ENCODE measurements around the gene AFF2. TPM values are rescaled to one million over a fixed set of nuclear protein-coding genes. Genes with fewer than 3 reads are reported as not detected.

AFF2 gene
- total RNA-seq, 1 donor from 2014 or later = 0.89 TPM

DNA sequence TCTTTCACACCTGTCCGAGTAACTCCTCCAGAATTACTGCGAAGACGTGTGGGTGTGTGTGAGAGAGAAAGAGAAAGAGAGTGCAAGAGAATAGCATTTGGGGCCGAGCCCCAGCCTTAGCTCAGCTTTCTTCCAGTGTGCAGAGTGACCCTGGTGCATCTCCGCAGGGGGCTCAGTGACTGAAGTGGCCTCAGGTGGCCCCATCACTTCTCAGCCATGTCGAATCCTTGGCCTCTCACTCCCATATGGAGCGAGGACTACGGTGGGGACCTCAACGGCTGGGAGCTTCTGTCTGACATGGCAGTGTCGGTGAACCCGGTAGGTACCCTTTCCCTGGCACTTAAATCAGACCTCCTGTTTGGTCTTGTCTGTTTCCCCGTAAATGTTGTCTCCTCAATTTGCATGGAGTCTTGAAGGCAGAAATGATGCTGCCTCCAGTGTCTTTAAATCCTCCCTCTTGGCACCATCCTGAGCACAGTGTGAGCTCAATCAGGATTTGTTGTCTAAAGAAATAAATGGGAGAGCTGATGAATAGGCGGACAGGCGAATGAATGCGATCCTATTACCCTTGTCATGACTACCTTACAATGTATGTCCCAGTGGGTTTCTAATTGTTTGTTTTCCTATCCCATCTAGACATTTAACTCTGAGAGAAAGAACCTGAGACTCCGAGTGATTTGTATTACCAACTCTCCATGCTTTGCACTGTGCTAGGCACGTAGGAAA is 305.9 kb downstream of the AFF2 start:
- H3K4me1 Mint-ChIP-seq (ENCODE audit: unreplicated experiment) = no peaks in the 10 kb centered on the region
- no peaks in the 10 kb centered on the region for H3K36me3 Mint-ChIP-seq (ENCODE audit: unreplicated experiment)
- H3K9me3 Mint-ChIP-seq (ENCODE audit: unreplicated experiment) = peaks cover 12% of the 10 kb centered on the region
- H3K27ac Mint-ChIP-seq (ENCODE audit: unreplicated experiment) = no peak overlapping the region
- DNase-seq (ENCODE audit: extremely low spot score, unreplicated experiment) = no peak
- no peak overlapping the region for H3K4me3 Mint-ChIP-seq (ENCODE audit: unreplicated experiment)
- H3K27me3 Mint-ChIP-seq (ENCODE audit: unreplicated experiment) = no peaks in the 10 kb centered on the region
- TF ChIP-seq CTCF (IDR thresholded peaks at IDR 0.05) = no peak

- Mint-ChIP-seq H3K36me3 (ENCODE audit: unreplicated experiment) (no peaks in the 10 kb centered on the region), H3K27me3 (ENCODE audit: unreplicated experiment) (no peaks in the 10 kb centered on the region), H3K27ac (ENCODE audit: unreplicated experiment) (no peak overlapping the region), H3K9me3 (ENCODE audit: unreplicated experiment) (peaks cover 7% of the 10 kb centered on the region), H3K4me3 (ENCODE audit: unreplicated experiment) (no peak overlapping the region), H3K4me1 (ENCODE audit: unreplicated experiment) (no peaks in the 10 kb centered on the region)
- DNase-seq (ENCODE audit: extremely low spot score, unreplicated experiment) = no peak
- no peak for TF ChIP-seq CTCF (IDR thresholded peaks at IDR 0.05)
Observed at GRCh38 chrX:148808833-148809232, 308.4 kb downstream of the AFF2 start.

GRCh38 chrX:148811236-148811635 is 310.8 kb downstream of the AFF2 start:
- Mint-ChIP-seq H3K36me3 (ENCODE audit: unreplicated experiment) (no peaks in the 10 kb centered on the region), H3K9me3 (ENCODE audit: unreplicated experiment) (peaks cover 7% of the 10 kb centered on the region), H3K4me3 (ENCODE audit: unreplicated experiment) (no peak overlapping the region), H3K4me1 (ENCODE audit: unreplicated experiment) (no peaks in the 10 kb centered on the region), H3K27me3 (ENCODE audit: unreplicated experiment) (no peaks in the 10 kb centered on the region), H3K27ac (ENCODE audit: unreplicated experiment) (no peak overlapping the region)
- DNase-seq (ENCODE audit: extremely low spot score, unreplicated experiment) = no peak
- no peak for TF ChIP-seq CTCF (IDR thresholded peaks at IDR 0.05)

- H3K27ac Mint-ChIP-seq (ENCODE audit: unreplicated experiment) = no peak overlapping the region
- peaks cover 7% of the 10 kb centered on the region for H3K9me3 Mint-ChIP-seq (ENCODE audit: unreplicated experiment)
- H3K4me3 Mint-ChIP-seq (ENCODE audit: unreplicated experiment) = no peak overlapping the region
- no peak for TF ChIP-seq CTCF (IDR thresholded peaks at IDR 0.05)
- no peaks in the 10 kb centered on the region for H3K27me3 Mint-ChIP-seq (ENCODE audit: unreplicated experiment)
- H3K4me1 Mint-ChIP-seq (ENCODE audit: unreplicated experiment) = no peaks in the 10 kb centered on the region
- H3K36me3 Mint-ChIP-seq (ENCODE audit: unreplicated experiment) = no peaks in the 10 kb centered on the region
- DNase-seq (ENCODE audit: extremely low spot score, unreplicated experiment) = no peak
Observed at GRCh38 chrX:148813422-148813821, 313.0 kb downstream of the AFF2 start.

DNA sequence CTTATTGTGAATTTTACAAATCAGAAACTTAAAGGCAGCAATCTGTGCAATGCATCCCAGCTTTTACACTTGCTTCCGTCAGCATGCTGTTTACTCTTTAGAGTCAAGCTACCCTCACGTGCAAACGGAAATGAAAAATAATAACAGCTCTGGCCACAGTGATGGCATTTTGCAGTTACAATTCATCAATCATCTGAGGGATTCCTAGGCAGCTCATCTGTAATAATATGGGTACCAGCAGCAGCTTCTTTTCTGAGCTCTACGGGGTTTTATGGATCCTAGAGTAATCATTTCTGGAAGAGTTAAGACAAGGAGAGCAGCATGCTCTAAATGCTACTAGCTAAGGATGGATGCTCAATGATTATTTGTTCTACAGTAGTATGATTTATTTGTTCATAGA is 313.6 kb downstream of the AFF2 start:
- H3K4me1 Mint-ChIP-seq (ENCODE audit: unreplicated experiment) = no peaks in the 10 kb centered on the region
- H3K27me3 Mint-ChIP-seq (ENCODE audit: unreplicated experiment) = no peaks in the 10 kb centered on the region
- H3K36me3 Mint-ChIP-seq (ENCODE audit: unreplicated experiment) = no peaks in the 10 kb centered on the region
- H3K9me3 Mint-ChIP-seq (ENCODE audit: unreplicated experiment) = peaks cover 7% of the 10 kb centered on the region
- DNase-seq (ENCODE audit: extremely low spot score, unreplicated experiment) = no peak
- H3K4me3 Mint-ChIP-seq (ENCODE audit: unreplicated experiment) = no peak overlapping the region
- TF ChIP-seq CTCF (IDR thresholded peaks at IDR 0.05) = no peak
- no peak overlapping the region for H3K27ac Mint-ChIP-seq (ENCODE audit: unreplicated experiment)

Measured in osteocyte (in vitro differentiated cells).